ENCODE results near the gene SLC52A1.

- TF ChIP-seq EP300 (IDR thresholded peaks at IDR 0.05) (no peak), CTCF (IDR thresholded peaks at IDR 0.05) (peak in 1 of 2 donors; percentile 10), POLR2A (IDR thresholded peaks at IDR 0.05) (no peak)
Measured at GRCh38 chr17:4997302-4998026, 37.8 kb downstream of the SLC52A1 start, which contains the start of the genes INCA1 and KIF1C.
